ENCODE results near the gene ZC3H12A.

GRCh38 chr1:37438869-37439343 is 35.5 kb upstream of the ZC3H12A start:
- TF ChIP-seq NR2C1 (IDR thresholded peaks at IDR 0.05) (no peak), CTCF (IDR thresholded peaks at IDR 0.05 in 2 of 3, conservative IDR thresholded peaks at IDR 0.05 in 1 of 3; ENCODE audit: control insufficient read depth in 2 of 3, extremely low read depth in 1 of 3, insufficient read depth in 1 of 3, low read depth in 3 of 3, low read length in 3 of 3) (no peak), EZH2 (IDR thresholded peaks at IDR 0.05; ENCODE audit: borderline replicate concordance, control insufficient read depth, low read depth, low read length) (no peak), JUND (IDR thresholded peaks at IDR 0.05; ENCODE audit: low read depth, low read length) (no peak), FOS (IDR thresholded peaks at IDR 0.05; ENCODE audit: borderline replicate concordance, extremely low read depth, insufficient read length) (no peak), ZNF274 (IDR thresholded peaks at IDR 0.05; ENCODE audit: insufficient read depth, insufficient read length) (no peak), CBX5 (IDR thresholded peaks at IDR 0.05; ENCODE audit: low read depth) (no peak), GABPA (IDR thresholded peaks at IDR 0.05; ENCODE audit: low read depth) (no peak), JUNB (IDR thresholded peaks at IDR 0.05) (no peak), CEBPB (IDR thresholded peaks at IDR 0.05; ENCODE audit: borderline replicate concordance in 1 of 2, low read depth in 2 of 2, low read length in 2 of 2) (no peak)

All from GM12878 (cell line).